Parathyroid adenoma (tissue), 2 donors: ENCODE data around the gene SLC37A3.

Experiments used
- H2AFZ ChIP-seq: fragments of 300-600 bp; sonication (generic); one replicate; pipeline ENCODE4 v1.7.0; 2017; ENCODE audit warnings: antibody characterized with exemption, mild to moderate bottlenecking
- H3K27ac ChIP-seq: fragments of 300-600 bp; sonication (generic); one replicate; pipeline ENCODE4 v1.7.0; 2017
- H3K27me3 ChIP-seq: fragments of 300-600 bp; sonication (generic); one replicate; pipeline ENCODE4 v1.7.0; 2017; ENCODE audit warnings: low read length; ENCODE audit not compliant: control insufficient read depth, insufficient read depth
- H3K36me3 ChIP-seq: fragments of 300-600 bp; sonication (generic); one replicate; pipeline ENCODE4 v1.7.0; 2017; ENCODE audit warnings: low read length; ENCODE audit not compliant: control insufficient read depth, insufficient read depth
- H3K4me1 ChIP-seq: fragments of 300-600 bp; sonication (generic); one replicate; pipeline ENCODE4 v1.7.0; 2017; ENCODE audit warnings: control low read depth
- H3K4me2 ChIP-seq: fragments of 300-600 bp; sonication (generic); one replicate; pipeline ENCODE4 v1.7.0; 2017; ENCODE audit warnings: low read length
- H3K4me3 ChIP-seq: fragments of 300-600 bp; sonication (generic); one replicate; pipeline ENCODE4 v1.7.0; 2017; ENCODE audit warnings: low read depth, low read length
- H3K79me2 ChIP-seq: fragments of 300-600 bp; sonication (generic); one replicate; pipeline ENCODE4 v1.7.0; 2017; ENCODE audit warnings: control low read depth
- H3K9ac ChIP-seq: fragments of 300-600 bp; sonication (generic); one replicate; pipeline ENCODE4 v1.7.0; 2017; ENCODE audit warnings: mild to moderate bottlenecking
- H3K9me3 ChIP-seq: fragments of 300-600 bp; sonication (generic); one replicate; pipeline ENCODE4 v1.7.0; 2017; ENCODE audit warnings: low read length; ENCODE audit not compliant: control insufficient read depth
- CTCF ChIP-seq: fragments of 300-600 bp; sonication (generic); IDR thresholded peaks from one replicate; pipeline ENCODE4 v1.7.0; 2017; ENCODE audit warnings: antibody characterized with exemption, mild to moderate bottlenecking
- donor health status: primary hyperparathyroidism.

The SLC37A3 gene

GRCh38 chr7:140403878-140404564 is 5.7 kb upstream of the SLC37A3 start, which contains the start of gene RAB19:
TSS of gene RAB19 (plus strand) at chr7:140404058. CDS start at chr7:140407647, 3,589 bp downstream.
- TF ChIP-seq CTCF = no peak
- Histone ChIP-seq H3K79me2 (no peaks in the 10 kb centered on the region), H3K27ac (peak within 1 kb of the TSS; percentile 87), H2AFZ (peak within 1 kb of the TSS; percentile 85), H3K4me1 (peaks cover 15% of the 10 kb centered on the region), H3K9ac (no peak within 1 kb of the TSS), H3K4me2 (peak within 1 kb of the TSS; percentile 85), H3K4me3 (peak within 1 kb of the TSS; percentile 78), H3K27me3 (no peaks in the 10 kb centered on the region), H3K36me3 (no peaks in the 10 kb centered on the region), H3K9me3 (no peaks in the 10 kb centered on the region)

- peak overlapping the region; percentile 85 for H2AFZ ChIP-seq
- peaks cover 12% of the 10 kb centered on the region for H3K79me2 ChIP-seq
- no peaks in the 10 kb centered on the region for H3K9me3 ChIP-seq
- peak overlapping the region; percentile 87 for H3K27ac ChIP-seq
- H3K36me3 ChIP-seq = no peaks in the 10 kb centered on the region
- peaks cover 15% of the 10 kb centered on the region for H3K4me1 ChIP-seq
- no peaks in the 10 kb centered on the region for H3K27me3 ChIP-seq
- H3K9ac ChIP-seq = no peak overlapping the region
- H3K4me2 ChIP-seq = no peak overlapping the region
- no peak overlapping the region for H3K4me3 ChIP-seq
- TF ChIP-seq CTCF = no peak
Measured at GRCh38 chr7:140402178-140402835, 4.0 kb upstream of the SLC37A3 start.

- no peaks in the 10 kb centered on the region for H3K9me3 ChIP-seq
- no peak overlapping the region for H3K27ac ChIP-seq
- no peaks in the 10 kb centered on the region for H3K27me3 ChIP-seq
- H2AFZ ChIP-seq = no peak overlapping the region
- no peaks in the 10 kb centered on the region for H3K36me3 ChIP-seq
- H3K9ac ChIP-seq = no peak overlapping the region
- peaks cover 23% of the 10 kb centered on the region for H3K4me1 ChIP-seq
- no peak overlapping the region for H3K4me3 ChIP-seq
- no peak for TF ChIP-seq CTCF
- H3K4me2 ChIP-seq = no peak overlapping the region
- H3K79me2 ChIP-seq = peaks cover 27% of the 10 kb centered on the region
Measured at GRCh38 chr7:140400381-140400780, 2.1 kb upstream of the SLC37A3 start.

- H3K36me3 ChIP-seq = no peaks in the 10 kb centered on the region
- H2AFZ ChIP-seq = peak overlapping the region; percentile 95
- H3K9me3 ChIP-seq = no peaks in the 10 kb centered on the region
- peaks cover 42% of the 10 kb centered on the region for H3K79me2 ChIP-seq
- peaks cover 18% of the 10 kb centered on the region for H3K4me1 ChIP-seq
- no peak for TF ChIP-seq CTCF
- no peak overlapping the region for H3K27ac ChIP-seq
- peak overlapping the region; percentile 84 for H3K4me2 ChIP-seq
- H3K9ac ChIP-seq = no peak overlapping the region
- peak overlapping the region; percentile 92 for H3K4me3 ChIP-seq
- H3K27me3 ChIP-seq = no peaks in the 10 kb centered on the region
Measured at GRCh38 chr7:140398821-140399220, 491 bp upstream of the SLC37A3 start.
